ENCODE measurements around the gene PTPRQ.

PTPRQ gene, protein sequence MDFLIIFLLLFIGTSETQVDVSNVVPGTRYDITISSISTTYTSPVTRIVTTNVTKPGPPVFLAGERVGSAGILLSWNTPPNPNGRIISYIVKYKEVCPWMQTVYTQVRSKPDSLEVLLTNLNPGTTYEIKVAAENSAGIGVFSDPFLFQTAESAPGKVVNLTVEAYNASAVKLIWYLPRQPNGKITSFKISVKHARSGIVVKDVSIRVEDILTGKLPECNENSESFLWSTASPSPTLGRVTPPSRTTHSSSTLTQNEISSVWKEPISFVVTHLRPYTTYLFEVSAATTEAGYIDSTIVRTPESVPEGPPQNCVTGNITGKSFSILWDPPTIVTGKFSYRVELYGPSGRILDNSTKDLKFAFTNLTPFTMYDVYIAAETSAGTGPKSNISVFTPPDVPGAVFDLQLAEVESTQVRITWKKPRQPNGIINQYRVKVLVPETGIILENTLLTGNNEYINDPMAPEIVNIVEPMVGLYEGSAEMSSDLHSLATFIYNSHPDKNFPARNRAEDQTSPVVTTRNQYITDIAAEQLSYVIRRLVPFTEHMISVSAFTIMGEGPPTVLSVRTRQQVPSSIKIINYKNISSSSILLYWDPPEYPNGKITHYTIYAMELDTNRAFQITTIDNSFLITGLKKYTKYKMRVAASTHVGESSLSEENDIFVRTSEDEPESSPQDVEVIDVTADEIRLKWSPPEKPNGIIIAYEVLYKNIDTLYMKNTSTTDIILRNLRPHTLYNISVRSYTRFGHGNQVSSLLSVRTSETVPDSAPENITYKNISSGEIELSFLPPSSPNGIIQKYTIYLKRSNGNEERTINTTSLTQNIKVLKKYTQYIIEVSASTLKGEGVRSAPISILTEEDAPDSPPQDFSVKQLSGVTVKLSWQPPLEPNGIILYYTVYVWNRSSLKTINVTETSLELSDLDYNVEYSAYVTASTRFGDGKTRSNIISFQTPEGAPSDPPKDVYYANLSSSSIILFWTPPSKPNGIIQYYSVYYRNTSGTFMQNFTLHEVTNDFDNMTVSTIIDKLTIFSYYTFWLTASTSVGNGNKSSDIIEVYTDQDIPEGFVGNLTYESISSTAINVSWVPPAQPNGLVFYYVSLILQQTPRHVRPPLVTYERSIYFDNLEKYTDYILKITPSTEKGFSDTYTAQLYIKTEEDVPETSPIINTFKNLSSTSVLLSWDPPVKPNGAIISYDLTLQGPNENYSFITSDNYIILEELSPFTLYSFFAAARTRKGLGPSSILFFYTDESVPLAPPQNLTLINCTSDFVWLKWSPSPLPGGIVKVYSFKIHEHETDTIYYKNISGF (N-terminal part only)

DNA sequence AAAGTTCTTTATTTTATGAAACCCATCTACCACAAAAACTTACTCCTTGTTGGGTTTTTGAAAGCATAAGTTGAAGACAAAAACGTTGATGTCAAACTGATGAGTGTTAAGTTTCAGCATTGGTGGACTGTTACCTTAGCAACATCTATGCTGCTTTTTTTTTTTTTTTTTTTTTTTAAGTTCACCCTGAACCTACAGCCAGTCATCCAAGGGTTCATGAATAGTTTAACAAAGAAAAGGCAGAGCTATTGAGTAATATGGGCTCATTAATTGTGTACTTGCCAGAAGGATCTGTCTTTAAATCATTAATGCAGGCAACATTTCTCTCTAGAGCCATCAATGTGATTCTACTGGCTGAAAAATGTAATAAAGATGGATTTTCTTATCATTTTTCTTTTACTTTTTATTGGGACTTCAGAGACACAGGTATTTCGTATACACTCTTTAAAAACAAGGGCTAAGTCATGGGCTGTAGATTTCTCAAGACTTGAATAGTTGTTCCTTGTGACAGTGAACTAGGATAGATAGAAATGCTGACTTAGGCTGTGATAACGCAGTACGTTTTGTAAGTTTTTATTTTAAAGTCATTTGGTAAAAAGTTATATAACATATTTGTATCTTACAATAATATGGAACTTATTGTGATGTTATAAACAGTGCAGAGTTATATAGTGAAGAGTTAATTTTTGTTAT lies at the start of gene PTPRQ:
Gene PTPRQ (plus strand): TSS at position 262 of the 693 bp plus-strand sequence. CDS start 111 bp downstream, at position 373.
- DNase-seq = no peak
- in situ Hi-C loops (cut with MboI; ENCODE audit: low pct_unique_long_range_greater_than_20kb, low sequenced_read_pairs) = no loop called here

DNA sequence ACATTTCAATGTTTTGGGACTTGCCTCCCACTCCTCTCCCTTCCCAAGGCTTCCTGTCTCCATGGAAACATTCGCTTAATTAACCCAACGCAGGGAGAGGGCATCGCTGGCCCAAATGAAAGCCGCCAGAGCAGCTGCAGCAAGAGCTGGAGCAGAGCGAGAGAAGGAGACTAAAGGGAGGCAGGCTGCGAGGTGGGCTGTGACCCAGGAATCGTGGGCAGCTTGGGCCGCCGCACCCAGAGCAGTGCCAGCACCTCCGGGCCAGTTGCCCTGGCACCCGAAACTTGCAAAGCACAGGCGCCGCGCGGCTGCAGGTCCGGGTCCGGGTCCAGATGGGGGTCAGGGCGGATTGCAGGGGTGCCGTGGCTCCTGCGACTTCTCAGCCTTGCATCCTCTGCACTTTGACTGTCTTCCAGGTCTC lies 43.5 kb upstream of the PTPRQ start:
- in situ Hi-C loops (cut with MboI; ENCODE audit: low pct_unique_long_range_greater_than_20kb, low sequenced_read_pairs) = no loop called here
- DNase-seq = no peak

GRCh38 chr12:80401191-80401590 lies 42.8 kb upstream of the PTPRQ start:
- in situ Hi-C loops (cut with MboI; ENCODE audit: low pct_unique_long_range_greater_than_20kb, low sequenced_read_pairs) = no loop called here
- DNase-seq = no peak

DNA sequence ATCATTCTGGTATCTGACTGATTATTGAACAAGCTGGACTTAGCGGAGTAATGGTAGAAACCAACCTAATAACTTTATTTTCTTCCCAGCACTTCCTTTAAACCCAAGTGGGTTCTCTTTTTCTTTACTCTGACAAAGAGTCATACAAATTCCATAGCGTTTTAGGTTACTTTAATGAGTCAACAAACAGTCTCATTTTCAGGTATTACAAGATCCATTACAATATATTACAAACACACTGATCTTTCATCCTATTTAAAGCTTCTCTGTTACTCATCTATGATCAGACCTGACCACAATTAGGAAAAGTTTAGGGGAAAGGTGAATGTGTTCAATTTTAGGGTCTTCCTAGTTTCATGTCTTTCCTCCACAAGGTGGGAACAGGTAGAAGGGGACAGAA lies 39.4 kb upstream of the PTPRQ start:
- DNase-seq = no peak
- in situ Hi-C loops (cut with MboI; ENCODE audit: low pct_unique_long_range_greater_than_20kb, low sequenced_read_pairs) = no loop called here

DNA sequence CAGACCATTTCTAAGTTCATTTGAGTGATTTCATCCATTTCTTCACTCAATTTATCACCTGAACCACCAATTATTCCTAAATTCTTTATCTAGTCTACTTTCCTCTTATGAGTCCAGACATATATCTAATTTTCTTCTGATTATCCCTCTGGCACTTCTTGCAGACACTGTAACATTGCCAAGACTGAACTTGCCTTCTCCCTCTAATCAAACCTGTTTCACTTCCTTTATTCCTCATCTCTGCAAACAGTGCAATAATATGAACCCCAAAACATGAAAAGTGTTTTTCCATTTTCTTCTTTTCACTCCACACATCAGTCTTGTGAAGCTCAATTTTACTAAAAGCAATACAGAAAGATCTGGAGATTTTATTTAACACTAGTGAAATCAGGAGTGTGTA lies 37.8 kb upstream of the PTPRQ start:
- no peak for DNase-seq
- in situ Hi-C loops (cut with MboI; ENCODE audit: low pct_unique_long_range_greater_than_20kb, low sequenced_read_pairs) = no loop called here

DNA sequence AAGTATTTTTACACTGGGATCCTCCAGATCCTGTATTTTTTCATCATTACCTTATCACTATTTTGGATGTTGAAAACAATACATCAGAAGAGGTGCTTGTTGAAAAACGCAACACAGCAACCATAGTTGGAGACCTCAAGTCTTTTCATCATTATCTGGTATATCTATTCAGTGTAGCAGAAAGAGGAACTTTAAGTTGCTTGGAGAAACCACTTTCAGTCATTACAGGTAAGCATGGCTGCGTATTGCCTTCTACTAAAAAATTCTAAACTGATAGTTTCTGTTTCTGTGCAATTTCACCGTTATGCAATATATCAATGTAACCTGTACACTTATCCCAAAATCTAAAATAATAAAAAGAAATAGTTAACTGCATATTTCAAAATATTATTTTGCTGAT lies 32.2 kb upstream of the PTPRQ start:
- in situ Hi-C loops (cut with MboI; ENCODE audit: low pct_unique_long_range_greater_than_20kb, low sequenced_read_pairs) = no loop called here
- no peak for DNase-seq

DNA sequence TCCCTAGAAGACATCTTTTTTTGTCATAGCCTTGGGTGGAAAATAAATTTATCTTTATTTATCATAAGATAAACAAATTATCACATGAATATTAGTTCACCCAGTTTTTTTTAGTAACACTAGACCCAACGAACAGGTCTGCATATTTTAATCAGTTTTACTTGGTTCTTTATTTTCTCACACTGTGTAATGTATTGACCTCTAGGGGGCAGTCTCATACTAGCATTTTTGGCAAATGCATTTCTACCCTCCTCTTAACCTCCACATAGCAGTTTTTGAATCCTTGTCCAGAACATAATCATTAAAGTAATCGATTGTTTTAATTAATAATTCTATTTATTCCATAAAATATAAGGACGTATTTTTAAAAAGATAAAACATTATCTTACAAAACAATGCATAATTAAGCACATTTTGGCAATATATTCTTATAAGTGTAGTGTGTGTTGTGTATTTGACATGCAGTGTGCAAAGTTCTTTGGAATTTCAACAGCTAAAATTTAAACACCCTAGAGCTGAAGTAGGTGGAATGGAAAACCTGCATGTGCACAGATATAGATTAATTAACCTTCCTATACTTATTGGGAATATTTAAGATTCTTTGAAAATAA lies 31.6 kb upstream of the PTPRQ start:
- in situ Hi-C loops (cut with MboI; ENCODE audit: low pct_unique_long_range_greater_than_20kb, low sequenced_read_pairs) = no loop called here
- DNase-seq = peak; percentile 54

GRCh38 chr12:80413462-80413861 lies 30.6 kb upstream of the PTPRQ start:
- in situ Hi-C loops (cut with MboI; ENCODE audit: low pct_unique_long_range_greater_than_20kb, low sequenced_read_pairs) = no loop called here
- DNase-seq = no peak

GRCh38 chr12:80415466-80415865 lies 28.6 kb upstream of the PTPRQ start:
- peak; percentile 42 for DNase-seq
- in situ Hi-C loops (cut with MboI; ENCODE audit: low pct_unique_long_range_greater_than_20kb, low sequenced_read_pairs) = no loop called here

- DNase-seq = no peak
- in situ Hi-C loops (cut with MboI; ENCODE audit: low pct_unique_long_range_greater_than_20kb, low sequenced_read_pairs) = no loop called here
Observed at GRCh38 chr12:80419644-80420043, 24.4 kb upstream of the PTPRQ start.

DNA sequence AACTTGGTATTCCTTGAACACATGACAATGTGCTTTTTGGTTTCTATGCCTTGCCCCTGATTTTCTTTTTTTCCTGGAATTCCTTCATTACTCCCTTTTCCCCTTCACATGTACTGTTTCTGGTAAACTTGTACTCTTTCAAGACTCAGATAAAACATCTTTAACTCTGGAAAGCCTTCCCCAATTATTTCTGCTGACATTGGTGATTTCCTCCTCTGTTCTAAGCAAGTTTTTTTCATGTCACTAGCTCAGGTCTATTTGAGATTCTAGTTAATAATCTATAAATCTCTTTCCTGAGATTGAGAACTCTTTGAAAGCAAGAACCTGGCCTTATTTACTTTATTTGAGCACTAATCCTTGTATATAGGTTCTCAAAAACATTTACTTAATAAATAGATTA lies 24.0 kb upstream of the PTPRQ start:
- no peak for DNase-seq
- in situ Hi-C loops (cut with MboI; ENCODE audit: low pct_unique_long_range_greater_than_20kb, low sequenced_read_pairs) = no loop called here

DNA sequence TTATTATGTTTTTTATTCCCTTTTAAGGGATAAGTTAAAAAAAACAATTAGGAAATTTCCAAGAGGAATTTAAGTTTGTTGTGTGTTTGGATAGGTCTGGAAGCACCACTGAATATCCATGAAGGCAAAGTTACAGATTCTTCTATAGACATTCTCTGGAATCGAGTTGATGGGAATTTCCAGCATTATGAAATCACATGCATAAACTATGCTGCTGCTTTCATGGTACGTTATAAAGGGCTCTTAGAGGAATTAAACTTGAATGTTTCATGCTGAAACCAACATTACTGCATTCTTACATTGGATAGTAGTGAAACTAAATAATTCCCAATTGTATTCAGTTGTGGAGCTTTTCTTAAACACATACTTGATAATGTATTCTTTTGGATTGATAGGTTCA lies 21.5 kb upstream of the PTPRQ start:
- in situ Hi-C loops (cut with MboI; ENCODE audit: low pct_unique_long_range_greater_than_20kb, low sequenced_read_pairs) = no loop called here
- no peak for DNase-seq

- in situ Hi-C loops (cut with MboI; ENCODE audit: low pct_unique_long_range_greater_than_20kb, low sequenced_read_pairs) = no loop called here
- no peak for DNase-seq
Observed at GRCh38 chr12:80432061-80432460, 12.0 kb upstream of the PTPRQ start.

DNA sequence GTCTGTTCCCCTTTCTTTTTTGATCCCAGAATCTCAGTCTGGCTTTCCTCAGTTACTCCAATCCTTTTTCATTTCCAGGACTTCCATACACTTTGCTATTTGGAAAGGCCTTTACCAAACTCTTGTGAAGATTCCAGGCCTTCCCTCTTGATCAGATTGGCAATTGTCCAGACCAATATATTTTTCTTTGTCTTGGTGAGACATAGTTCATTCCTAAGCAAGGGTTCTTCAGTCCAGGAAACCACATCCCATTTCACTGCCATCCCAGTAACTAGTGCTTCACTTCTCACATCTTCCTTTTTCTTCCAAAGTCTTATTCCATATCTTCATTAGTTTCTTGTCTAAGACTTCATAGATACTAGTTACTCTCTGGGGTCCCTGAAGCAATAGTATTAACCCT lies 2.1 kb upstream of the PTPRQ start:
- DNase-seq = no peak
- in situ Hi-C loops (cut with MboI; ENCODE audit: low pct_unique_long_range_greater_than_20kb, low sequenced_read_pairs) = no loop called here

- no peak for DNase-seq
- in situ Hi-C loops (cut with MboI; ENCODE audit: low pct_unique_long_range_greater_than_20kb, low sequenced_read_pairs) = no loop called here
Observed at GRCh38 chr12:80442426-80443222, 1.4 kb upstream of the PTPRQ start.

GRCh38 chr12:80445083-80445793 lies 1.2 kb downstream of the PTPRQ start:
- in situ Hi-C loops (cut with MboI; ENCODE audit: low pct_unique_long_range_greater_than_20kb, low sequenced_read_pairs) = no loop called here
- DNase-seq = no peak

DNA sequence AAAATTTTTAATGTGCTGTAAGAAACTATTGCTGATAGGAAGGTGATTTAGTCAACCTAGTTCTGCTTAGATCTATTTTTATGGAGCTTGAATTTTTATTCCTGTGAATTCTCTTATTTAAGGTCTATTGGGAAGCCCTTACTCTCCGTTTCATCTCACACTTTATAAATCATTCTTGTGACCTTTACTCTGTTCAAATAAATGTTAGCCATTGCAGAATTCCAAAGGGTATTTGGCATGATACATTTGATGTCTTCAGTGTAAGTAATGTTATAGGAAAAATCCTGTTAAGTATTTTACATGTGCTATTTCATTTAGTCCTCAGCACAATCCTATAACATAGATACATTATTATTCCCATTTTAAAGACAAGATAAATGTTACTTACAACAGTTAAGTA lies 12.5 kb downstream of the PTPRQ start:
- in situ Hi-C loops (cut with MboI; ENCODE audit: low pct_unique_long_range_greater_than_20kb, low sequenced_read_pairs) = no loop called here

More for the DNA sequence above, 12.5 kb downstream of the PTPRQ start:
- no peak for DNase-seq

Measured in KBM-7 (cell line).